CD1c-positive myeloid dendritic cell (primary cell): ENCODE measurements around the gene SLC38A3.

ENCODE experiments used
- DNase-seq: peaks from one replicate; pipeline ENCODE4 v3.0.0-alpha.2; 2016; ENCODE audit errors: extremely low spot score

SLC38A3 gene

DNA sequence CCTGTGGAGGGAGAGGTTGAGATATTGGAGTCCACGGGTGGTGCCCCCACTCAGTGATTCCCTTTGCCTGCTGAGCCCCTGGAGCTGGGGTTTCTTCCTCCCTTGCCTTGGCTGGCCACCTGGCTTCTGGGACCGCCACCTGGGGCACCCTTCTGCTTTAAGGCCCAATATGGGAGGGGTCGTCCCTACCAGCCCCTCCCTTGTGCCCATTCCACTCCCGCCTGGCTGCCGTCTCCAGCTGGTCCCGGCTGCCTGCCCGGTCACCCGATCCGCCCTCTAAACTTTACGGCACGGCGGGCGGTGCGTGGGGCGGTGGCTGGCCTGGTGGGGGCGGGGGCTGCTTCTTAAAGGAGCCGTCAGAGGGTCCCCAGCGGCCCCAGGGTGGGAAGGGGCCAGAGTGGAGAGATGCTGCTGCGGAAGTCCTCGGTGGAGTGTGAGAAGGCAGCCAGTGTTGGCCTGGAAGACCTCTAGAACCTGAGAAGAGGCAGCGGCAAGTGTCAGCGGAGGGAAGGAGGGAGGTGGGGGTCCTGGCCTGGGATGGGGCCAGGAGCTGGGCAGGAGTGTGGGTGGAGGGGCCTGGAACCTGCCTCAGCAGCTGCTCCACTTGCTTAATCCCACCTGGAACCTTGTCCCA lies 62.3 kb downstream of the SLC38A3 start:
- no peak for DNase-seq

DNA sequence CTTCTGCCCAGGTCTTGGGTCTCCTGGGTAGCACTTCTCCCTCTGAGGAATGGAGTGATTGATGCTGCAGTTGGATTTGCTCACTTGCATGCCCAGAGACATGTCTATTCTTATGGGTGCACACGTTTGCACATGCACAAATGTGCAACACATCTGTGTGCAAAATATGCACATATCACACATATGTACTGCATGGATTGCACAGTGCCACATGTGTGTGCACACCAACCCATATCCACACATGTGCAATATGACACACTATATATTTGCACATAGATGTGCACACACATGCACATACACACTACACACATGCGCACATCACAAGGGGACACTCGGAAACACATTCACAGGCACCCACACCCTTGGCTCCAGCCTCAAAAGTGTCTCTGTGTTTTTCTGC lies 63.2 kb downstream of the SLC38A3 start:
- DNase-seq, result no peak

DNA sequence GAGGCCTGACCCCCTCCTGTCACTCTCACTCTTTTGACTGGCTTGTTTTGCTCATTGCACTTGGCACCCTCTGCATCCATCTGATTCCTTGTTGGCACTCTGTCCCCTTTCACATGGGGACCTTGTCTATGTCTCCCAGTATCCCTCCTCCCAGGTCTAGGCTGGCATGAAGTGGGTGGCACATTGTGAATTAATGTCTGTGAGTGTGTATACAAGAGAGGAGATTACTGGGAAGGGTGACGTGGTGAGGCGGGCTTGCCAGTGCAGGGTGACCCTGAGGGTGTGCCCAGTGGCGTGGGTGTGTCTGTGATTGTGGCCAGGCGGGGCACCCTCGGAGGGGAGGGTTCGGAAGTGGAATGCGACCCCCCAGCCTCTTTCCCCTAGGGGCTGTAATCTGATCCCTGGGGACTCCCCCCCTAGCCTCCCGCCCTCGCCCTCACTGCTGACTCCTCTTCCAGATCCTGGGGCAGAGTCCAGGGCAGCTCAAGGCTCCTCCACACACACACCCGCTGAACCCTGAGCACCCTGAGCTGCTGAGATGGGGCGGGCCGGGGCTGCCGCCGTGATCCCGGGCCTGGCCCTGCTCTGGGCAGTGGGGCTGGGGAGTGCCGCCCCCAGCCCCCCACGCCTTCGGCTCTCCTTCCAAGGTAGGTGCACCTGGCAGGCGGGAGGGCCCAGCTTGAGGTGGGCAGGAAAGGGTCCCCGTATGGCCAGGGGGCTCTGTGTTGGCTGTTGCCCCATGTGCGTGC lies 63.8 kb downstream of the SLC38A3 start, which contains the start of gene SEMA3B:
TSS of gene SEMA3B (plus strand) at position 445 of the 749 bp plus-strand sequence. CDS start at position 539, 94 bp downstream.
- no peak for DNase-seq

DNA sequence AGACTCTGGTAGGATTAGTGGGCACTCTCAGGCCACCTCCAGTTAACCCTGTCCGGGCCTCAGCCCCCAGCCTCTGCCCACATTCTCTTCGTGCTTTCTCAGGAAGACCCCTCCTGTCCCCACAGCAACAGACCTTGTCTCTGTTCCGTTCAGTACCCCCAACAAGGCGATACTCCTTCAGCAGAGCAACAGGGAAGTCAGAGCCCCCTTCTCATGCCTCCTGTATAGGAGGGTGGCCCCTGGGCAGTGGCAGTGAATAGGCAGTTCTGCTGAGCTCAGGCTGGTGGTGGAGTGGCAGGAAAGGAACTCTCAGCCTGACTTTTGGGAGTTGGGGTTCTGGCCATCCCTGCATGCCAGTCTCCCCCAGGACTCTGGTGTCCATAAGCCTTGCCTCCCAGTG lies 64.4 kb downstream of the SLC38A3 start:
- DNase-seq, result no peak

DNA sequence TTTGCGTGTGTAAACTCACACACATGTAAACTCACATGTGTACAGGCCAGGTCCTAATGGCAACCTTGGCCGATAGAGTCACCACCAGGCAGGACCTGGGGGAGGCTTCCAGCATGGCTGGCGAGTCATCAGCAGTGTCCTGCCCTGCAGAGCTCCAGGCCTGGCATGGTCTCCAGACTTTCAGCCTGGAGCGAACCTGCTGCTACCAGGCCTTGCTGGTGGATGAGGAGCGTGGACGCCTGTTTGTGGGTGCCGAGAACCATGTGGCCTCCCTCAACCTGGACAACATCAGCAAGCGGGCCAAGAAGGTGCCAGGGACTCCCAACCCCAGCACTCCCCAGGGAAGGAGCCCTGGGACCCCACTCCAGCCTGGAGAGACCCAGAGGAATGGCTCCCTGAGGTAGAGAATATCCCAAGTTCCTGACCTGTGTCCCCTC lies 64.9 kb downstream of the SLC38A3 start:
- DNase-seq, result no peak

DNA sequence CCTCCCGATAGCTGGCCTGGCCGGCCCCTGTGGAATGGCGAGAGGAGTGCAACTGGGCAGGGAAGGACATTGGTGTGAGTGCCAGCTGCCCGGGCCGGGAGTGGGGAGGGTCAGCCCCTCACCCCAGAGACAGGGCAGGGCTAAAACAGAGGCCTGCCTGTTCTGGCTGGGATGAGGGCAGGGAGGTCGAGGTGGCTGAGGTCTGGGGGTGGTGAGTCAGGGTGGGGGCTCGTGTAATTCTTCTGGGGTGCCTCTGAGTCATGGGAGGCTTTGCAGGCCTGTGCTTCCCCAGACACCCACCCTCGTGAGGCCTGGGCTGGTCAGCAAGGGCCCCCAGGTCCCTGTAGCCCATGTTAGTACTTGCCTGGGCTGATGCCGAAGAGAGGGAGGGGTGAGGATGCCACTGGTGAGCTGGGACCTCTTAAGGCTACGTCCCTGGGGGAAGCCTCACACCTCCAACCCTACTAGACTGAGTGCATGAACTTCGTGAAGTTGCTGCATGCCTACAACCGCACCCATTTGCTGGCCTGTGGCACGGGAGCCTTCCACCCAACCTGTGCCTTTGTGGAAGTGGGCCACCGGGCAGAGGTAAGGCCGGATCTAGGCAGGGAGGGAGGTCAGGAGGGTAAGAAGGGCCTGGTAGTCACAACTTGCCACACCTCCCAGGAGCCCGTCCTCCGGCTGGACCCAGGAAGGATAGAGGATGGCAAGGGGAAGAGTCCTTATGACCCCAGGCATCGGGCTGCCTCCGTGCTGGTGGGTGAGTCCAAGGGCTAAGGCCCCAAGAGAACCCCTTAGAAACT lies 65.6 kb downstream of the SLC38A3 start:
- no peak for DNase-seq
